Pancreas (tissue), 10 donors: ENCODE results near the gene NTMT1. TPM values are rescaled to one million over a fixed set of nuclear protein-coding genes. Genes with fewer than 3 reads are reported as not detected.
A peak's percentile ranks its signal among the peaks of the same experiment; 100 is the strongest.

ENCODE experiments used
- ATAC-seq, 4 donors: fragments of 200-7000 bp; cut with Tn5 transposase; one replicate each; pipeline versions ENCODE4 v1.8.0 to v1.9.1; 2020; ENCODE audit warnings: mild to moderate bottlenecking in 4 of 4, moderate library complexity in 4 of 4
- DNase-seq, 6 donors: peaks; one replicate each; pipeline ENCODE4 v3.0.0-alpha.2; 2020
- FAIRE-seq: peaks from 2 replicates; lab custom pipeline; 2012; peaks lifted over from hg19 to GRCh38; lab: Jason Lieb, UNC
- H3K27ac ChIP-seq, 4 donors: fragments of 200-600 bp; sonication (generic); 1 replicate in 3 of 4; 2 replicates in 1 of 4; pipeline versions ENCODE4 v1.5.0 to v1.8.0; 2020
- H3K27me3 ChIP-seq, 4 donors: fragments of 200-600 bp; one replicate each; pipeline ENCODE4 v1.8.0; 2021
- H3K36me3 ChIP-seq, 3 donors: fragments of 200-600 bp; sonication (generic) in 1 of 3; one replicate each; pipeline versions ENCODE4 v1.5.0 to v1.8.0; 2020 to 2021
- H3K4me1 ChIP-seq, 3 donors: fragments of 200-600 bp; one replicate each; pipeline ENCODE4 v1.8.0; 2021
- H3K4me3 ChIP-seq, 4 donors: fragments of 200-600 bp; sonication (generic) in 2 of 4; one replicate each; pipeline versions ENCODE4 v1.5.0 to v1.8.0; 2020 to 2021
- H3K9me3 ChIP-seq, 4 donors: fragments of 200-600 bp; one replicate each; pipeline ENCODE4 v1.8.0; 2021
- WGBS, 2 donors: extraction: QIAGEN DNeasy Blood & Tissue Kit; methylation state at CpG; one replicate each; pipeline ENCODE4 v1.1.7; 2013; 5-methylcytosine and 5-hydroxymethylcytosine counted together
- intact Hi-C, 3 donors: fragments of 100-400 bp; cut with DNase I; formaldehyde crosslinking; loops; one replicate each; pipeline versions ENCODE4 v1.11.1 to v1.14.2; 2022
- polyA plus RNA-seq, 2 donors: library from polyadenylated mRNA; stranded (reverse); fragments of 200-250 nt; gene quantifications; one replicate each; pipeline ENCODE4 v1.2.3, GENCODE V29; 2013
- total RNA-seq, 6 donors: library from RNA; stranded (reverse); fragmentation: NEBNext Ultra II Directional in 4 of 6; extraction: Animal tissue kit (Norgen Biotek cat#: 25700) in 4 of 6; gene quantifications; one replicate each; pipeline versions ENCODE4 v1.2.1 to v1.2.4, GENCODE V29; 2021 to 2023
- TF ChIP-seq, protein P1 (sequence below), 4 donors: fragments of 200-600 bp; sonication (generic) in 3 of 4; IDR thresholded peaks; one replicate each; pipeline versions ENCODE4 v1.5.0 to v1.8.0; 2021; ENCODE audit warnings: antibody characterized with exemption in 4 of 4
- donor health status: healthy with polysubstance abuse.
- donor health status: DM: no; HTN: no; CAD: no; lungs with moderate emphysema.
- donor health status: DM: no; HTN: no; CAD: no.
- donor health status: control.
- donor health status: control.
- donor health status: Bipolar disorder and iron deficiency.
- donor health status: DM: yes; HTN: yes; CAD: no.
- donor health status: DM: no; HTN: no; CAD: no.
- donor health status: DM: no; HTN: no; CAD: no.
- donor health status: DM: yes; HTN: yes; CAD: no.

Gene NTMT1
- total and polyA plus RNA-seq, 8 donors, result 11.3 to 29.0 (median 17.2) TPM

DNA sequence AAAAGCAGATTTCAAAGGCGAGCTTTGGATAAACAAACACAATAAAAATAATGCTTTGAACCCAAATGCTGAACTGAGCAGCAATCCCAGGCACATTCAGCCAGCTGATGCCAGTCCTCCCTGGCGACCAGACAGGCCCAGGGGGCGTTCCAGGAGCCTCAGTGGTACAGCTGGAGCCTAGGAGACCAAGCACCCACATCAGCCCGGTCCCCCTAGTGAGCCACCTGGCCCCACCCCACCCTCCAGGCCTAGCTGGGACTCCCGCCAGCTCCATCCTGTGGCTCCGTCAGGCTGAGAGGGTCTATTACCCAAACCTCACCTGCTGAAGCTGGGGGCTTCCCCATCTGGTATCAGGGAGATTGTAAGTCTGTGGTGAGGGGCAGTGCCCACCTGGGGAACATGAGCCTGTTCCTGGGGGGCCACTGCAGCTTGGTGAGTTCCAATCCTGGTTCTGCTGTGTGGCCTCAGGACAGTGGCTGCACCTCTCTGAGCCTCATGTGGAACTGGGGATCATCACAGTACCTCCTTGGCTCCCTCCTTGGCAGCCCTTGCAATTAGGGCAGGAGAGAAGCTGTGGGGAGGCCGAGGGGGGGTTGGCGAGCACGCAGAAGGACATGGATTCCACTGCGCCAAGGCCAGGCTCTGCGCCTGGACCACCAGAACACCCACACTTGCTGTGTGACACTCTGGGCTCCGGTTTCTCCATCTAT is 21.8 kb upstream of the NTMT1 start:
- TF ChIP-seq, protein P1, sequence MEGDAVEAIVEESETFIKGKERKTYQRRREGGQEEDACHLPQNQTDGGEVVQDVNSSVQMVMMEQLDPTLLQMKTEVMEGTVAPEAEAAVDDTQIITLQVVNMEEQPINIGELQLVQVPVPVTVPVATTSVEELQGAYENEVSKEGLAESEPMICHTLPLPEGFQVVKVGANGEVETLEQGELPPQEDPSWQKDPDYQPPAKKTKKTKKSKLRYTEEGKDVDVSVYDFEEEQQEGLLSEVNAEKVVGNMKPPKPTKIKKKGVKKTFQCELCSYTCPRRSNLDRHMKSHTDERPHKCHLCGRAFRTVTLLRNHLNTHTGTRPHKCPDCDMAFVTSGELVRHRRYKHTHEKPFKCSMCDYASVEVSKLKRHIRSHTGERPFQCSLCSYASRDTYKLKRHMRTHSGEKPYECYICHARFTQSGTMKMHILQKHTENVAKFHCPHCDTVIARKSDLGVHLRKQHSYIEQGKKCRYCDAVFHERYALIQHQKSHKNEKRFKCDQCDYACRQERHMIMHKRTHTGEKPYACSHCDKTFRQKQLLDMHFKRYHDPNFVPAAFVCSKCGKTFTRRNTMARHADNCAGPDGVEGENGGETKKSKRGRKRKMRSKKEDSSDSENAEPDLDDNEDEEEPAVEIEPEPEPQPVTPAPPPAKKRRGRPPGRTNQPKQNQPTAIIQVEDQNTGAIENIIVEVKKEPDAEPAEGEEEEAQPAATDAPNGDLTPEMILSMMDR (IDR thresholded peaks at IDR 0.05), result no peak
- DNase-seq, result peak in 1 of 6 donors; percentile 42
- H3K27ac ChIP-seq, result no peak overlapping the region

DNA sequence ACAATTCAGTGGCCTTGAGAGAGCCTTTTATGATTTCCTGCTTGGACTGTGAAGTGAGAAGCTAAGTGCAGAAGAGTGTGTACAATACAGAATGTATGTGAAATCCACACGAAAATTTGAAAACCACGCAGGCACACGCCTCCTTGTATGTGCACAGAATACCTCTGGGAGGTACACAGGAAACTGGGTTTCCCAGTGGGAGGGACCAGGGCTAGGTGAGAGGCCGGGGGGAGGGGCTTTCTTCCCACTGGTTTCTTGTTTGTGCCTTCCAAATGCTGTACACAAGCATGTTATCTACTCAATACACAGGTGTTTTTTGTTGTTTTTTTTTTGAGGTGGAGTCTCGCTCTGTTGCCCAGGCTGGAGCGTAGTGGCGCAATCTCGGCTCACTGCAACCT is 21.2 kb upstream of the NTMT1 start:
- FAIRE-seq, result no peak
- no peak for ATAC-seq
- no peak overlapping the region for H3K4me3 ChIP-seq
- H3K27ac ChIP-seq, result no peak overlapping the region
- TF ChIP-seq, protein P1 (IDR thresholded peaks at IDR 0.05), result no peak
- H3K4me1 ChIP-seq, result peaks cover 0 to 4% (median 3%) of the 10 kb centered on the region in 3 donors
- no peaks in the 10 kb centered on the region for H3K27me3 ChIP-seq
- 66 to 68% methylated on average over 8 of the region's 8 CpGs for WGBS, 2 donors
- H3K9me3 ChIP-seq, result no peaks in the 10 kb centered on the region
- intact Hi-C loops, result loop anchor here in 1 of 3 donors (10.0 kb wide), 2 partner anchors 110 to 430 kb away; partner anchors contain the start of gene IER5L
- peak in 1 of 6 donors; percentile 11 for DNase-seq
- H3K36me3 ChIP-seq, result no peaks in the 10 kb centered on the region

More for the DNA sequence above, 21.8 kb upstream of the NTMT1 start:
- FAIRE-seq, result no peak
- intact Hi-C loops, result loop anchor here in 1 of 3 donors (10.0 kb wide), 2 partner anchors 109 to 429 kb away; partner anchors contain the start of gene IER5L
- 75 to 80% methylated on average over 11 to 12 of the region's 12 CpGs for WGBS, 2 donors
- no peaks in the 10 kb centered on the region for H3K36me3 ChIP-seq
- no peak overlapping the region for H3K4me3 ChIP-seq
- no peaks in the 10 kb centered on the region for H3K27me3 ChIP-seq
- no peak for ATAC-seq
- peaks cover 0 to 4% (median 3%) of the 10 kb centered on the region in 3 donors for H3K4me1 ChIP-seq
- no peaks in the 10 kb centered on the region for H3K9me3 ChIP-seq

DNA sequence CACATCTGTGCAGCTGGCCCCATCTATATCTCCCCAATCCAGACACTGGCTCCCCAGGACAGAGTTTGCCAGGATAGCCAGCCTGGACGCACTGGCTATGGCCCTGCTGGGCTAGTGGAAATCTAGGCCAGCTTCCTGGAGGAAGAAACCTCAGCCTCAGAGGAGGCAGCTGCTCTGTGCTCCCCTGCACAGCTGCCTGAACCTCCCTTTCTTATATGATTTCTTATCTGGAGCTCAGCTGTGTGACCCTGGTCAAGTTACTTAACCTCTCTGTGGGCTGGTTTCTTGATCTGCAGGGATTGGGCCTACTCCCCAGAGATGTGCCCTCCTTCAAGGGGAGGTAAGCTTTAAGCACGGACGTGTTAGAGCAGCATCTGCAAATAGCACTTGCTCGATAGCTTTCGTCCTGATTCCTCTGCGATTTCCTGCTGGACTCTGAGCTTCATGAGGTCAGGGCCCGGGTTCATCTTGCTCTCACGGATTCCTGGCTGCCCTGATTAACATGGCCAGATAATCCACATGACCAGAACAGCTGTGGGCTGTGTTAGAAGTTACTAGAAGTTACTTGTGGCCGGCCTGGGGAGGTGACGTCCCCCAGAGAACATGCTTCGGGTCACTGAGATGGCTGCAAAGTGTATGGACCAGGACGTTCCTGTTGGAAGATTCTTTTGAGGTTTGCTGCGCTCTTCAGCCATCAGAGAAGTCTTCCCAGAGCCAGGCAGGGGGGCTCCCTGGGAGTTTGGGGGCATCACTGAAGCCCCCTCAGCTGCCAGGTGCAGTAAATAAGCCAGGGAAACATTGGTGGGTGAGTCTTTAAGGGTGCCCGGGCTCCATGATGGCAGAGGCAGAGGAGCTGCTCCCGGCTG is 19.6 kb upstream of the NTMT1 start:
- H3K27me3 ChIP-seq, result no peaks in the 10 kb centered on the region
- WGBS, 2 donors, result 76 to 80% methylated on average over 15 of the region's 15 CpGs
- DNase-seq (no peak), FAIRE-seq (no peak), ATAC-seq (no peak)
- no peaks in the 10 kb centered on the region for H3K9me3 ChIP-seq
- TF ChIP-seq, protein P1 (IDR thresholded peaks at IDR 0.05), result no peak
- no peaks in the 10 kb centered on the region for H3K36me3 ChIP-seq
- no peak overlapping the region for H3K4me3 ChIP-seq
- peaks cover 4 to 8% (median 4%) of the 10 kb centered on the region in 3 donors for H3K4me1 ChIP-seq
- intact Hi-C loops, result loop anchor here in 1 of 3 donors (10.0 kb wide), 2 partner anchors 112 to 432 kb away; partner anchors contain the start of gene IER5L
- H3K27ac ChIP-seq, result peak overlapping the region in 2 of 4 donors; percentile 61 to 85

DNA sequence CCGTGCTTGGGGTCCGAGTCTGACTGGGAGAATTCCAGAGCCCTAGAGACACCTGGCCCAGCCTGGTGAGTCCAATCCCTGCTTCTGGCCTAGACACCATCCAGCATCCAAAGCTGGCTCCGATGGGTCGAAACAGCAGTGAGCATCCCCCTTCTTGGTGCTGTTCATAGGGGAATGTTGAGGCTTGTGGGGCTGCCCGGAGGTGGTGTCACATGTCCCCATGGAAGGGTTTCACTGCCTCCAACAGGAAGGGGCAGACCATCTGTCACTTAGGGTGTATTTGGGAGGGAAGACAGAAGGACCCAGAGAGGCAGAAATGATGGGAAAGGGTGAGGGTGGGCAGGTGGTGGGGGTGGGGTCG is 19.0 kb upstream of the NTMT1 start:
- FAIRE-seq (no peak), DNase-seq (no peak), ATAC-seq (no peak)
- no peaks in the 10 kb centered on the region for H3K36me3 ChIP-seq
- H3K27me3 ChIP-seq, result no peaks in the 10 kb centered on the region
- H3K27ac ChIP-seq, result peak overlapping the region in 2 of 4 donors; percentile 61 to 85
- 71 to 72% methylated on average over 6 of the region's 6 CpGs for WGBS, 2 donors
- intact Hi-C loops, result loop anchor here in 1 of 3 donors (10.0 kb wide), 2 partner anchors 112 to 432 kb away; partner anchors contain the start of gene IER5L
- no peak overlapping the region for H3K4me3 ChIP-seq
- H3K9me3 ChIP-seq, result no peaks in the 10 kb centered on the region
- TF ChIP-seq, protein P1 (IDR thresholded peaks at IDR 0.05), result no peak
- H3K4me1 ChIP-seq, result peaks cover 4 to 8% (median 4%) of the 10 kb centered on the region in 3 donors
